Transverse colon (tissue), 4 donors: ENCODE measurements around the gene FAM120C.

Source experiments
- EP300 ChIP-seq: sonication (generic); formaldehyde crosslinking; IDR thresholded peaks from one replicate; pipeline ENCODE4 v1.6.1; 2017; ENCODE audit warnings: antibody characterized with exemption, low read depth
- POLR2A ChIP-seq: fragments of 450-650 bp; IDR thresholded peaks from one replicate; pipeline ENCODE4 v1.6.1; 2016; ENCODE audit warnings: antibody characterized with exemption, mild to moderate bottlenecking, moderate library complexity
- POLR2AphosphoS5 ChIP-seq, 3 donors: sonication (generic); formaldehyde crosslinking; IDR thresholded peaks; one replicate each; pipeline ENCODE4 v1.6.1; 2016; ENCODE audit warnings: antibody characterized with exemption in 3 of 3
- TF ChIP-seq, protein P1 (sequence below), 5 experiments: fragments of 200-600 bp in 3 of 5; fragments of 450-650 bp in 2 of 5; sonication (generic) in 3 of 5; IDR thresholded peaks; 1 replicate in 2 of 5; 2 replicates in 3 of 5; pipeline ENCODE4 v1.5.1; 2016 to 2017; ENCODE audit warnings: antibody characterized with exemption in 5 of 5, inconsistent platforms in 3 of 5, mild to moderate bottlenecking in 2 of 5, moderate library complexity in 1 of 5

DNA sequence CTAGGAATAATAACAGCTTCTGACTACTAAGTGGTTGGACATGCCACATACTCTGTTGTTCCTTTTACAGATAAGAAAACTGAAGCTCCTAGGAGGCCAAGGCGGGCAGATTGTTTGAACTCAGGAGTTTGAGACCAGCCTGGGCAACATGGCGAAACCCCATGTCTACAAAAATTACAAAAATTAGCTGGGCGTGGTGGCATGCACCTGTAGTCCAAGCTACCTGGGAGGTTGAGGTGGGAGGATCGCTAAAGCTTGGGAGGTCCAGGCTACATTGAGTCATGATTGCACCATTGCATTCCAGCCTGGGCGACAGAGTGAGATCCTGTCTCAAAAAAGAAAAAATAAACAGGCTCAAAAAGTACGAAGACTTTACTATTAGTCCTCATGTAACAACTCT, 108.2 kb downstream of the FAM120C start:
- no peak for TF ChIP-seq POLR2AphosphoS5 (IDR thresholded peaks at IDR 0.05)
- TF ChIP-seq, protein P1, sequence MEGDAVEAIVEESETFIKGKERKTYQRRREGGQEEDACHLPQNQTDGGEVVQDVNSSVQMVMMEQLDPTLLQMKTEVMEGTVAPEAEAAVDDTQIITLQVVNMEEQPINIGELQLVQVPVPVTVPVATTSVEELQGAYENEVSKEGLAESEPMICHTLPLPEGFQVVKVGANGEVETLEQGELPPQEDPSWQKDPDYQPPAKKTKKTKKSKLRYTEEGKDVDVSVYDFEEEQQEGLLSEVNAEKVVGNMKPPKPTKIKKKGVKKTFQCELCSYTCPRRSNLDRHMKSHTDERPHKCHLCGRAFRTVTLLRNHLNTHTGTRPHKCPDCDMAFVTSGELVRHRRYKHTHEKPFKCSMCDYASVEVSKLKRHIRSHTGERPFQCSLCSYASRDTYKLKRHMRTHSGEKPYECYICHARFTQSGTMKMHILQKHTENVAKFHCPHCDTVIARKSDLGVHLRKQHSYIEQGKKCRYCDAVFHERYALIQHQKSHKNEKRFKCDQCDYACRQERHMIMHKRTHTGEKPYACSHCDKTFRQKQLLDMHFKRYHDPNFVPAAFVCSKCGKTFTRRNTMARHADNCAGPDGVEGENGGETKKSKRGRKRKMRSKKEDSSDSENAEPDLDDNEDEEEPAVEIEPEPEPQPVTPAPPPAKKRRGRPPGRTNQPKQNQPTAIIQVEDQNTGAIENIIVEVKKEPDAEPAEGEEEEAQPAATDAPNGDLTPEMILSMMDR (IDR thresholded peaks at IDR 0.05): no peak
- TF ChIP-seq POLR2A: no peak
- no peak for TF ChIP-seq EP300
